Activated CD4-positive, alpha-beta memory T cell treated with anti-CD3 and anti-CD28 coated beads, Interleukin-2, amount 10 ng/mL, durations not matched to agents 7 days and 5 days (primary cell): ENCODE data around the gene PEX14. TPM values are rescaled to one million over a fixed set of nuclear protein-coding genes. Genes with fewer than 3 reads are reported as not detected.

Source experiments
- CTCF ChIA-PET: fragments of 350-600 bp; sonication (Branson Sonifier 250); formaldehyde crosslinking; loops from one replicate; lab custom pipeline; 2021; ENCODE audit warnings: antibody characterized with exemption, inconsistent platforms; lab: Charles Lee
- POLR2A ChIA-PET: fragments of 350-600 bp; sonication (Branson Sonifier 250); formaldehyde crosslinking; loops from one replicate; lab custom pipeline; 2021; ENCODE audit warnings: antibody characterized with exemption; lab: Charles Lee
- DNase-seq: peaks from one replicate; pipeline ENCODE4 v3.0.0-alpha.2; 2020
- H3K27ac Mint-ChIP-seq: one replicate; pipeline ENCODE4 v1.8.0; 2021; ENCODE audit warnings: mild to moderate bottlenecking, mixed read lengths
- H3K27me3 Mint-ChIP-seq: one replicate; pipeline ENCODE4 v1.8.0; 2021; ENCODE audit warnings: mixed read lengths
- H3K36me3 Mint-ChIP-seq: one replicate; pipeline ENCODE4 v1.8.0; 2021; ENCODE audit warnings: low read depth, mixed read lengths
- H3K4me1 Mint-ChIP-seq: one replicate; pipeline ENCODE4 v1.8.0; 2021; ENCODE audit warnings: mixed read lengths
- H3K4me3 Mint-ChIP-seq: one replicate; pipeline ENCODE4 v1.8.0; 2021; ENCODE audit warnings: mild to moderate bottlenecking, mixed read lengths
- H3K9me3 Mint-ChIP-seq: one replicate; pipeline ENCODE4 v1.8.0; 2021; ENCODE audit warnings: mixed read lengths
- total RNA-seq, 2 experiments: library from RNA; stranded (reverse); gene quantifications; one replicate each; pipeline ENCODE4 v1.2.3, GENCODE V29; 2021

PEX14 gene
- total RNA-seq, 2 experiments from 2014 or later = 18.9 to 20.1 TPM

GRCh38 chr1:10651793-10652192, 177.0 kb downstream of the PEX14 start:
- DNase-seq = no peak
- no peak overlapping the region for H3K27ac Mint-ChIP-seq
- H3K9me3 Mint-ChIP-seq = no peaks in the 10 kb centered on the region
- no peaks in the 10 kb centered on the region for H3K4me1 Mint-ChIP-seq
- H3K4me3 Mint-ChIP-seq = no peak overlapping the region
- H3K36me3 Mint-ChIP-seq = no peaks in the 10 kb centered on the region
- ChIA-PET CTCF (no interaction called here), POLR2A (no interaction called here)
- no peaks in the 10 kb centered on the region for H3K27me3 Mint-ChIP-seq

- H3K27me3 Mint-ChIP-seq = no peaks in the 10 kb centered on the region
- H3K9me3 Mint-ChIP-seq = no peaks in the 10 kb centered on the region
- CTCF ChIA-PET = no interaction called here
- no peak overlapping the region for H3K27ac Mint-ChIP-seq
- no peak for DNase-seq
- H3K4me1 Mint-ChIP-seq = no peaks in the 10 kb centered on the region
- H3K36me3 Mint-ChIP-seq = no peaks in the 10 kb centered on the region
- POLR2A ChIA-PET = no interaction called here
- no peak overlapping the region for H3K4me3 Mint-ChIP-seq
Measured at GRCh38 chr1:10652626-10653025, 177.9 kb downstream of the PEX14 start.

- H3K27me3 Mint-ChIP-seq = no peaks in the 10 kb centered on the region
- H3K36me3 Mint-ChIP-seq = no peaks in the 10 kb centered on the region
- H3K9me3 Mint-ChIP-seq = no peaks in the 10 kb centered on the region
- H3K4me3 Mint-ChIP-seq = no peak overlapping the region
- ChIA-PET CTCF (no interaction called here), POLR2A (no interaction called here)
- no peak overlapping the region for H3K27ac Mint-ChIP-seq
- no peak for DNase-seq
- no peaks in the 10 kb centered on the region for H3K4me1 Mint-ChIP-seq
Measured at GRCh38 chr1:10653370-10654125, 178.8 kb downstream of the PEX14 start.

GRCh38 chr1:10655002-10655401, 180.3 kb downstream of the PEX14 start:
- ChIA-PET CTCF (no interaction called here), POLR2A (no interaction called here)
- Mint-ChIP-seq H3K36me3 (no peaks in the 10 kb centered on the region), H3K9me3 (no peaks in the 10 kb centered on the region), H3K4me1 (no peaks in the 10 kb centered on the region), H3K27me3 (no peaks in the 10 kb centered on the region), H3K27ac (no peak overlapping the region), H3K4me3 (no peak overlapping the region)
- no peak for DNase-seq

- DNase-seq = no peak
- ChIA-PET POLR2A (no interaction called here), CTCF (no interaction called here)
- Mint-ChIP-seq H3K9me3 (no peaks in the 10 kb centered on the region), H3K4me3 (no peak overlapping the region), H3K27me3 (no peaks in the 10 kb centered on the region), H3K36me3 (no peaks in the 10 kb centered on the region), H3K4me1 (no peaks in the 10 kb centered on the region), H3K27ac (no peak overlapping the region)
Measured at GRCh38 chr1:10656431-10656830, 181.7 kb downstream of the PEX14 start.

GRCh38 chr1:10657088-10657847, 182.5 kb downstream of the PEX14 start:
- Mint-ChIP-seq H3K27ac (no peak overlapping the region), H3K36me3 (no peaks in the 10 kb centered on the region), H3K4me3 (no peak overlapping the region), H3K9me3 (no peaks in the 10 kb centered on the region), H3K27me3 (no peaks in the 10 kb centered on the region), H3K4me1 (no peaks in the 10 kb centered on the region)
- no peak for DNase-seq
- CTCF ChIA-PET = no interaction called here
- POLR2A ChIA-PET = no interaction called here

GRCh38 chr1:10658396-10659066, 183.8 kb downstream of the PEX14 start:
- Mint-ChIP-seq H3K4me1 (no peaks in the 10 kb centered on the region), H3K36me3 (no peaks in the 10 kb centered on the region), H3K4me3 (no peak overlapping the region), H3K9me3 (no peaks in the 10 kb centered on the region), H3K27me3 (no peaks in the 10 kb centered on the region), H3K27ac (no peak overlapping the region)
- ChIA-PET CTCF (no interaction called here), POLR2A (no interaction called here)
- DNase-seq = no peak

- Mint-ChIP-seq H3K4me3 (no peak overlapping the region), H3K9me3 (no peaks in the 10 kb centered on the region), H3K27me3 (no peaks in the 10 kb centered on the region), H3K27ac (no peak overlapping the region), H3K4me1 (no peaks in the 10 kb centered on the region), H3K36me3 (no peaks in the 10 kb centered on the region)
- POLR2A ChIA-PET = no interaction called here
- CTCF ChIA-PET = no interaction called here
- no peak for DNase-seq
Measured at GRCh38 chr1:10659218-10659617, 184.5 kb downstream of the PEX14 start.

GRCh38 chr1:10659646-10660540, 185.1 kb downstream of the PEX14 start:
- no peaks in the 10 kb centered on the region for H3K4me1 Mint-ChIP-seq
- H3K4me3 Mint-ChIP-seq = no peak overlapping the region
- no peaks in the 10 kb centered on the region for H3K36me3 Mint-ChIP-seq
- CTCF ChIA-PET = no interaction called here
- POLR2A ChIA-PET = no interaction called here
- H3K27ac Mint-ChIP-seq = no peak overlapping the region
- H3K9me3 Mint-ChIP-seq = no peaks in the 10 kb centered on the region
- no peak for DNase-seq
- no peaks in the 10 kb centered on the region for H3K27me3 Mint-ChIP-seq

- Mint-ChIP-seq H3K9me3 (no peaks in the 10 kb centered on the region), H3K4me1 (no peaks in the 10 kb centered on the region), H3K27ac (no peak overlapping the region), H3K36me3 (no peaks in the 10 kb centered on the region), H3K4me3 (no peak overlapping the region), H3K27me3 (no peaks in the 10 kb centered on the region)
- CTCF ChIA-PET = no interaction called here
- DNase-seq = no peak
- POLR2A ChIA-PET = no interaction called here
Measured at GRCh38 chr1:10661453-10661852, 186.7 kb downstream of the PEX14 start.

GRCh38 chr1:10662090-10662688, 187.4 kb downstream of the PEX14 start:
- CTCF ChIA-PET = no interaction called here
- H3K4me3 Mint-ChIP-seq = no peak overlapping the region
- POLR2A ChIA-PET = no interaction called here
- no peaks in the 10 kb centered on the region for H3K4me1 Mint-ChIP-seq
- H3K36me3 Mint-ChIP-seq = no peaks in the 10 kb centered on the region
- no peaks in the 10 kb centered on the region for H3K9me3 Mint-ChIP-seq
- no peak overlapping the region for H3K27ac Mint-ChIP-seq
- H3K27me3 Mint-ChIP-seq = no peaks in the 10 kb centered on the region
- no peak for DNase-seq

GRCh38 chr1:10662824-10663677, 188.3 kb downstream of the PEX14 start:
- no peaks in the 10 kb centered on the region for H3K9me3 Mint-ChIP-seq
- H3K36me3 Mint-ChIP-seq = no peaks in the 10 kb centered on the region
- CTCF ChIA-PET = no interaction called here
- DNase-seq = no peak
- POLR2A ChIA-PET = no interaction called here
- no peaks in the 10 kb centered on the region for H3K27me3 Mint-ChIP-seq
- no peak overlapping the region for H3K4me3 Mint-ChIP-seq
- H3K4me1 Mint-ChIP-seq = no peaks in the 10 kb centered on the region
- no peak overlapping the region for H3K27ac Mint-ChIP-seq
